Liver (tissue), 9 donors: ENCODE data around the gene FAM3A. TPM values are rescaled to one million over a fixed set of nuclear protein-coding genes. Genes with fewer than 3 reads are reported as not detected.

ENCODE experiments used
- DNase-seq: peaks from one replicate; pipeline ENCODE4 v3.0.0-alpha.2; 2017; ENCODE audit warnings: low spot score
- H3K27ac ChIP-seq, 2 donors: one replicate each; pipeline ENCODE4 v1.7.0; 2013; ENCODE audit warnings: inconsistent platforms in 2 of 2, low read length in 2 of 2, control low read depth in 1 of 2, low read depth in 1 of 2, mild to moderate bottlenecking in 1 of 2
- H3K27me3 ChIP-seq, 4 donors: one replicate each; pipeline versions ENCODE4 v1.6.1 to v1.7.0; 2013; ENCODE audit warnings: low read length in 3 of 4, inconsistent platforms in 1 of 4, mild to moderate bottlenecking in 1 of 4, moderate library complexity in 1 of 4; ENCODE audit not compliant: control insufficient read depth in 4 of 4, insufficient read depth in 4 of 4
- H3K36me3 ChIP-seq, 4 donors: one replicate each; pipeline versions ENCODE4 v1.6.1 to v1.7.0; 2013; ENCODE audit warnings: low read length in 3 of 4, mild to moderate bottlenecking in 3 of 4, low read depth in 1 of 4, moderate library complexity in 1 of 4; ENCODE audit not compliant: control insufficient read depth in 4 of 4, insufficient read depth in 3 of 4
- H3K4me1 ChIP-seq, 4 donors: one replicate each; pipeline versions ENCODE4 v1.6.1 to v1.7.0; 2013; ENCODE audit warnings: low read length in 3 of 4, mild to moderate bottlenecking in 3 of 4, moderate library complexity in 1 of 4; ENCODE audit not compliant: control insufficient read depth in 4 of 4, insufficient read depth in 4 of 4
- H3K4me3 ChIP-seq, 3 donors: one replicate each; pipeline versions ENCODE4 v1.6.1 to v1.7.0; 2013; ENCODE audit warnings: low read length in 3 of 3, control low read depth in 1 of 3, low read depth in 1 of 3, mild to moderate bottlenecking in 1 of 3
- H3K9ac ChIP-seq, 2 donors: one replicate each; pipeline ENCODE4 v1.7.0; 2013; ENCODE audit warnings: low read length in 2 of 2, mild to moderate bottlenecking in 2 of 2, moderate library complexity in 2 of 2, control low read depth in 1 of 2, low read depth in 1 of 2
- H3K9me3 ChIP-seq, 4 donors: one replicate each; pipeline versions ENCODE4 v1.6.1 to v1.7.0; 2013; ENCODE audit warnings: low read length in 3 of 4; ENCODE audit not compliant: control insufficient read depth in 4 of 4
- ATF3 ChIP-seq: IDR thresholded peaks from 2 replicates; pipeline ENCODE4 v1.6.1; 2016; ENCODE audit warnings: antibody characterized with exemption
- CTCF ChIP-seq: fragments of 150-350 bp; IDR thresholded peaks from 2 replicates; pipeline ENCODE4 v1.5.1; 2017; ENCODE audit warnings: improper control_type of control experiment, low read depth, low read length; ENCODE audit not compliant: missing input control
- FOXA1 ChIP-seq: IDR thresholded peaks from 2 replicates; pipeline ENCODE4 v1.6.1; 2016; ENCODE audit warnings: antibody characterized with exemption
- GABPA ChIP-seq, 2 donors: IDR thresholded peaks in 1 of 2; conservative IDR thresholded peaks in 1 of 2; 2 replicates each; pipeline ENCODE4 v1.6.1; 2016; ENCODE audit warnings: antibody characterized with exemption in 2 of 2, mild to moderate bottlenecking in 1 of 2, moderate library complexity in 1 of 2
- HNF4G ChIP-seq: IDR thresholded peaks from 2 replicates; pipeline ENCODE4 v1.6.1; 2016; ENCODE audit warnings: antibody characterized with exemption
- JUND ChIP-seq, 2 donors: IDR thresholded peaks; 2 replicates each; pipeline ENCODE4 v1.6.1; 2016; ENCODE audit warnings: antibody characterized with exemption in 2 of 2
- NR2F2 ChIP-seq: IDR thresholded peaks from 2 replicates; pipeline ENCODE4 v1.6.1; 2016; ENCODE audit warnings: antibody characterized with exemption
- RAD21 ChIP-seq, 2 donors: IDR thresholded peaks; 2 replicates each; pipeline ENCODE4 v1.6.1; 2016; ENCODE audit warnings: antibody characterized with exemption in 2 of 2, mild to moderate bottlenecking in 2 of 2
- RXRA ChIP-seq, 2 donors: IDR thresholded peaks; 2 replicates each; pipeline ENCODE4 v1.6.1; 2017 to 2018; ENCODE audit warnings: antibody characterized with exemption in 2 of 2, mild to moderate bottlenecking in 1 of 2
- SP1 ChIP-seq: IDR thresholded peaks from 2 replicates; pipeline ENCODE4 v1.6.1; 2018; ENCODE audit warnings: antibody characterized with exemption, mild to moderate bottlenecking
- TAF1 ChIP-seq: conservative IDR thresholded peaks from 2 replicates; pipeline ENCODE4 v1.6.1; 2016; ENCODE audit warnings: antibody characterized with exemption, mild to moderate bottlenecking
- YY1 ChIP-seq: IDR thresholded peaks from 2 replicates; pipeline ENCODE4 v1.6.1; 2016; ENCODE audit warnings: antibody characterized with exemption, mild to moderate bottlenecking
- WGBS: extraction: QIAGEN DNeasy Blood & Tissue Kit; methylation state at CpG from one replicate; pipeline ENCODE4 v1.1.7; 2013; 5-methylcytosine and 5-hydroxymethylcytosine counted together
- polyA plus RNA-seq, 2 donors: library from polyadenylated mRNA; stranded (reverse) in 1 of 2; unstranded in 1 of 2; fragments of 200-250 nt in 1 of 2; fragments of >200 nt in 1 of 2; fragmentation: Nextera tagmentation in 1 of 2; extraction: Ambion mirVana in 1 of 2; gene quantifications; one replicate each; pipeline versions ENCODE4 v1.2.1 to v1.2.3, GENCODE V29; 2013 to 2015
- total RNA-seq, 2 donors: library from RNA; depleted of rRNA; stranded (reverse); fragments of >200 nt; gene quantifications; one replicate each; pipeline ENCODE4 v1.2.3, GENCODE V29; 2014
- TF ChIP-seq, protein P1 (sequence below): IDR thresholded peaks from 2 replicates; pipeline ENCODE4 v1.6.1; 2016; ENCODE audit warnings: antibody characterized with exemption, mild to moderate bottlenecking
- TF ChIP-seq, protein P2 (sequence below): IDR thresholded peaks from 2 replicates; pipeline ENCODE4 v1.6.1; 2016; ENCODE audit warnings: antibody characterized with exemption
- TF ChIP-seq, protein P3 (sequence below): IDR thresholded peaks from 2 replicates; pipeline ENCODE4 v1.6.1; 2016; ENCODE audit warnings: antibody characterized with exemption
- donor health status: healthy.
- donor health status: healthy.
- donor health status: healthy.
- donor health status: healthy.
- donor health status: healthy.

Gene FAM3A
- total and polyA plus RNA-seq, 4 donors: 11.6 to 36.3 (median 34.2) TPM

GRCh38 chrX:154512879-154513553 is 3.0 kb downstream of the FAM3A start:
- WGBS: 96% methylated on average over 16 of the region's 16 CpGs
- no peaks in the 10 kb centered on the region for H3K27me3 ChIP-seq

GRCh38 chrX:154511761-154512160 is 4.3 kb downstream of the FAM3A start:
- Histone ChIP-seq H3K27ac (no peak overlapping the region), H3K36me3 (peaks cover 4 to 15% (median 4%) of the 10 kb centered on the region in 4 donors), H3K4me3 (no peak overlapping the region), H3K4me1 (peaks cover 4 to 18% (median 10%) of the 10 kb centered on the region in 4 donors), H3K9ac (no peak overlapping the region), H3K9me3 (peaks cover 0 to 3% (median 0%) of the 10 kb centered on the region in 4 donors), H3K27me3 (no peaks in the 10 kb centered on the region)
- 77% methylated on average over 12 of the region's 12 CpGs for WGBS
- no peak for DNase-seq
- TF ChIP-seq HNF4G: no peak
- no peak for TF ChIP-seq GABPA (IDR thresholded peaks at IDR 0.05 in 1 of 2, conservative IDR thresholded peaks at IDR 0.05 in 1 of 2)
- TF ChIP-seq, protein P1, sequence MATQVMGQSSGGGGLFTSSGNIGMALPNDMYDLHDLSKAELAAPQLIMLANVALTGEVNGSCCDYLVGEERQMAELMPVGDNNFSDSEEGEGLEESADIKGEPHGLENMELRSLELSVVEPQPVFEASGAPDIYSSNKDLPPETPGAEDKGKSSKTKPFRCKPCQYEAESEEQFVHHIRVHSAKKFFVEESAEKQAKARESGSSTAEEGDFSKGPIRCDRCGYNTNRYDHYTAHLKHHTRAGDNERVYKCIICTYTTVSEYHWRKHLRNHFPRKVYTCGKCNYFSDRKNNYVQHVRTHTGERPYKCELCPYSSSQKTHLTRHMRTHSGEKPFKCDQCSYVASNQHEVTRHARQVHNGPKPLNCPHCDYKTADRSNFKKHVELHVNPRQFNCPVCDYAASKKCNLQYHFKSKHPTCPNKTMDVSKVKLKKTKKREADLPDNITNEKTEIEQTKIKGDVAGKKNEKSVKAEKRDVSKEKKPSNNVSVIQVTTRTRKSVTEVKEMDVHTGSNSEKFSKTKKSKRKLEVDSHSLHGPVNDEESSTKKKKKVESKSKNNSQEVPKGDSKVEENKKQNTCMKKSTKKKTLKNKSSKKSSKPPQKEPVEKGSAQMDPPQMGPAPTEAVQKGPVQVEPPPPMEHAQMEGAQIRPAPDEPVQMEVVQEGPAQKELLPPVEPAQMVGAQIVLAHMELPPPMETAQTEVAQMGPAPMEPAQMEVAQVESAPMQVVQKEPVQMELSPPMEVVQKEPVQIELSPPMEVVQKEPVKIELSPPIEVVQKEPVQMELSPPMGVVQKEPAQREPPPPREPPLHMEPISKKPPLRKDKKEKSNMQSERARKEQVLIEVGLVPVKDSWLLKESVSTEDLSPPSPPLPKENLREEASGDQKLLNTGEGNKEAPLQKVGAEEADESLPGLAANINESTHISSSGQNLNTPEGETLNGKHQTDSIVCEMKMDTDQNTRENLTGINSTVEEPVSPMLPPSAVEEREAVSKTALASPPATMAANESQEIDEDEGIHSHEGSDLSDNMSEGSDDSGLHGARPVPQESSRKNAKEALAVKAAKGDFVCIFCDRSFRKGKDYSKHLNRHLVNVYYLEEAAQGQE: no peak
- TF ChIP-seq RAD21 (IDR thresholded peaks at IDR 0.05): no peak
- no peak for TF ChIP-seq CTCF
- TF ChIP-seq, protein P2, sequence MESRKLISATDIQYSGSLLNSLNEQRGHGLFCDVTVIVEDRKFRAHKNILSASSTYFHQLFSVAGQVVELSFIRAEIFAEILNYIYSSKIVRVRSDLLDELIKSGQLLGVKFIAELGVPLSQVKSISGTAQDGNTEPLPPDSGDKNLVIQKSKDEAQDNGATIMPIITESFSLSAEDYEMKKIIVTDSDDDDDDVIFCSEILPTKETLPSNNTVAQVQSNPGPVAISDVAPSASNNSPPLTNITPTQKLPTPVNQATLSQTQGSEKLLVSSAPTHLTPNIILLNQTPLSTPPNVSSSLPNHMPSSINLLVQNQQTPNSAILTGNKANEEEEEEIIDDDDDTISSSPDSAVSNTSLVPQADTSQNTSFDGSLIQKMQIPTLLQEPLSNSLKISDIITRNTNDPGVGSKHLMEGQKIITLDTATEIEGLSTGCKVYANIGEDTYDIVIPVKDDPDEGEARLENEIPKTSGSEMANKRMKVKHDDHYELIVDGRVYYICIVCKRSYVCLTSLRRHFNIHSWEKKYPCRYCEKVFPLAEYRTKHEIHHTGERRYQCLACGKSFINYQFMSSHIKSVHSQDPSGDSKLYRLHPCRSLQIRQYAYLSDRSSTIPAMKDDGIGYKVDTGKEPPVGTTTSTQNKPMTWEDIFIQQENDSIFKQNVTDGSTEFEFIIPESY: no peak
- no peak for TF ChIP-seq JUND (IDR thresholded peaks at IDR 0.05)
- no peak for TF ChIP-seq TAF1
- no peak for TF ChIP-seq ATF3
- no peak for TF ChIP-seq SP1
- no peak for TF ChIP-seq FOXA1
- no peak for TF ChIP-seq YY1
- no peak for TF ChIP-seq NR2F2
- TF ChIP-seq, protein P3, sequence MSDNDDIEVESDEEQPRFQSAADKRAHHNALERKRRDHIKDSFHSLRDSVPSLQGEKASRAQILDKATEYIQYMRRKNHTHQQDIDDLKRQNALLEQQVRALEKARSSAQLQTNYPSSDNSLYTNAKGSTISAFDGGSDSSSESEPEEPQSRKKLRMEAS: no peak
- TF ChIP-seq RXRA (IDR thresholded peaks at IDR 0.05): no peak

More at GRCh38 chrX:154512879-154513553, 3.0 kb downstream of the FAM3A start:
- DNase-seq: no peak
- H3K9ac ChIP-seq: no peak overlapping the region
- peaks cover 0 to 3% (median 0%) of the 10 kb centered on the region in 4 donors for H3K9me3 ChIP-seq
- H3K27ac ChIP-seq: no peak overlapping the region
- peaks cover 4 to 30% (median 15%) of the 10 kb centered on the region in 4 donors for H3K4me1 ChIP-seq
- H3K36me3 ChIP-seq: peaks cover 0 to 7% (median 2%) of the 10 kb centered on the region in 4 donors
- TF ChIP-seq GABPA (IDR thresholded peaks at IDR 0.05 in 1 of 2, conservative IDR thresholded peaks at IDR 0.05 in 1 of 2): no peak
- H3K4me3 ChIP-seq: no peak overlapping the region
